Measurements from ENCODE around the gene ZSCAN25.

DNA sequence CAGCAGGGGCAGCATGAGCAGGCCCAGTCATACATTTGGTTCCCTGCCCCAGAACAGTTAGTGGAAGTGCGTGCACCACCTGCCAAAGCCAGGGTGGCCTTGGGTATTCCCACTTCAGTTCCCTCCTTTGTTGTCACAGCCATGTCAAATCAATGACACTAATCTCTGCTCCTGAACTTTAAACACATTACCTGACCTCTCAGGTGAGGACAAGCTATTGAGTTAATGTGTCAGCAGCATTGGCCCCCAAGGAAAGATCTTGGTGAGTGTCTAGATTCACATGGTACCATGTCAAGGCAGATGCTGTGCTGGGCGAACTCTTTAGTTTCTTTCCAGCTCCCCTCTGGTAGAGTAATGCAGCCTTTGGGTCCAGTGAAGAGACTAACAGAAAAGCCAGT is 60.9 kb downstream of the ZSCAN25 start:
- no peak for TF ChIP-seq CTCF (IDR thresholded peaks at IDR 0.05)
- TF ChIP-seq POLR2A (IDR thresholded peaks at IDR 0.05), result no peak

Measured in right lobe of liver (tissue), 4 donors.